GM18508 (cell line): ENCODE measurements around the gene HRH2.

Source experiments
- ATAC-seq: cut with Tn5 transposase; IDR thresholded peaks from one replicate; pipeline ENCODE4 v1.9.1; 2021; ENCODE audit warnings: moderate number of reproducible peaks; ENCODE audit not compliant: insufficient read depth, unreplicated experiment

Gene HRH2

GRCh38 chr5:175689147-175689991 is 31.5 kb downstream of the HRH2 start:
- ATAC-seq: no peak

GRCh38 chr5:175690025-175690424 is 32.2 kb downstream of the HRH2 start:
- ATAC-seq: no peak

- ATAC-seq: no peak
These were observed 32.7 kb downstream of the HRH2 start for GRCh38 chr5:175690586-175690985.

GRCh38 chr5:175691761-175692160 is 33.9 kb downstream of the HRH2 start:
- no peak for ATAC-seq

GRCh38 chr5:175692235-175692995 is 34.5 kb downstream of the HRH2 start:
- ATAC-seq: no peak

GRCh38 chr5:175692996-175693710 is 35.3 kb downstream of the HRH2 start:
- no peak for ATAC-seq

GRCh38 chr5:175693741-175694140 is 35.9 kb downstream of the HRH2 start:
- no peak for ATAC-seq

GRCh38 chr5:175694371-175695160 is 36.7 kb downstream of the HRH2 start:
- ATAC-seq: no peak

- ATAC-seq: no peak
These were observed 37.6 kb downstream of the HRH2 start for GRCh38 chr5:175695161-175696126.

- ATAC-seq: no peak
These were observed 38.4 kb downstream of the HRH2 start for GRCh38 chr5:175696139-175696854.

- no peak for ATAC-seq
These were observed 39.0 kb downstream of the HRH2 start for GRCh38 chr5:175696855-175697198.

GRCh38 chr5:175697846-175698245 is 40.0 kb downstream of the HRH2 start:
- ATAC-seq: no peak

GRCh38 chr5:175698401-175699115 is 40.7 kb downstream of the HRH2 start:
- no peak for ATAC-seq

- ATAC-seq: no peak
These were observed 43.1 kb downstream of the HRH2 start for GRCh38 chr5:175700991-175701390.

- no peak for ATAC-seq
These were observed 43.9 kb downstream of the HRH2 start for GRCh38 chr5:175701797-175702196.

GRCh38 chr5:175706499-175706898 is 48.6 kb downstream of the HRH2 start:
- no peak for ATAC-seq

- no peak for ATAC-seq
These were observed 50.0 kb downstream of the HRH2 start for GRCh38 chr5:175707751-175708375.
